ENCODE results near the gene PRKCSH. TPM values are rescaled to one million over a fixed set of nuclear protein-coding genes. Genes with fewer than 3 reads are reported as not detected.
"Not testable (repeated sequence)": the region's sequence is repeated elsewhere in the genome, so short reads cannot be mapped to it uniquely, and the experiment has no call there.

The PRKCSH gene
- total RNA-seq, 1 donor from 2014 or later: 120 TPM

- H3K4me1 ChIP-seq: no peaks in the 10 kb centered on the region
- DNase-seq: no peak
- intact Hi-C loops (cut with micrococcal nuclease): no loop called here
- no peak overlapping the region for H3K27ac ChIP-seq (replicated peaks)
- H3K9me3 ChIP-seq (replicated peaks): no peaks in the 10 kb centered on the region
- TF ChIP-seq CTCF (IDR thresholded peaks at IDR 0.05; ENCODE audit: borderline replicate concordance): no peak
- H3K36me3 ChIP-seq: no peaks in the 10 kb centered on the region
- no peak overlapping the region for H3K4me3 ChIP-seq
- peaks cover 52% of the 10 kb centered on the region for H3K27me3 ChIP-seq (ENCODE audit: low read depth)
Observed at GRCh38 chr19:11461453-11461852, 26.0 kb downstream of the PRKCSH start.

- Histone ChIP-seq H3K36me3 (no peaks in the 10 kb centered on the region), H3K4me3 (no peak overlapping the region), H3K27me3 (ENCODE audit: low read depth) (peaks cover 32% of the 10 kb centered on the region), H3K4me1 (no peaks in the 10 kb centered on the region), H3K9me3 (replicated peaks) (no peaks in the 10 kb centered on the region), H3K27ac (replicated peaks) (no peak overlapping the region)
- intact Hi-C loops (cut with micrococcal nuclease): no loop called here
- no peak for TF ChIP-seq CTCF (IDR thresholded peaks at IDR 0.05; ENCODE audit: borderline replicate concordance)
- DNase-seq: no peak
Observed at GRCh38 chr19:11463391-11463790, 28.0 kb downstream of the PRKCSH start.

GRCh38 chr19:11464333-11465265 lies 29.2 kb downstream of the PRKCSH start:
- Histone ChIP-seq H3K36me3 (no peaks in the 10 kb centered on the region), H3K4me1 (no peaks in the 10 kb centered on the region), H3K9me3 (replicated peaks) (no peaks in the 10 kb centered on the region), H3K27me3 (ENCODE audit: low read depth) (peaks cover 26% of the 10 kb centered on the region), H3K4me3 (no peak overlapping the region), H3K27ac (replicated peaks) (no peak overlapping the region)
- intact Hi-C loops (cut with micrococcal nuclease): no loop called here
- no peak for TF ChIP-seq CTCF (IDR thresholded peaks at IDR 0.05; ENCODE audit: borderline replicate concordance)
- DNase-seq: no peak

DNA sequence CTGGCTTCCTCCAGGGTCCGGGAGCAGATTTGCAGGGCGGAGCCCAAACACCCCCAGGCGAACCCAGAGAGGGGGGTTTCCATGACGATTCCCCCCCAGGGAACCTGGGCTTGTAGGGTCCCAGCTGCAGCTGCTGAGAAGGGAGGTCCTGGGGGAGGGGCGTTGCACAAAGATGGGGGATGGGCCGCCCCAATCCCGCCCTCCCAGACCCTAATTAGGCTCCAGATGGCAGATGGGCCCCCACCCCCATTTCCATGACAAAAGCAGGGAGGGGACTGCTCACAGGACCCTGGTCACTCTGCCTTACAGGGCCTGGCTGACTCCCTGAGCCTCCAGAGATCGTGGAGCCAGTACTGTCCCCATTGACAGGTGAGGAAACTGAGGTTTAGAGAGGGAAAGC lies 30.2 kb downstream of the PRKCSH start:
- Histone ChIP-seq H3K4me1 (no peaks in the 10 kb centered on the region), H3K27me3 (ENCODE audit: low read depth) (peaks cover 16% of the 10 kb centered on the region), H3K4me3 (no peak overlapping the region), H3K9me3 (replicated peaks) (no peaks in the 10 kb centered on the region), H3K36me3 (no peaks in the 10 kb centered on the region), H3K27ac (replicated peaks) (no peak overlapping the region)
- intact Hi-C loops (cut with micrococcal nuclease): no loop called here
- TF ChIP-seq CTCF (IDR thresholded peaks at IDR 0.05; ENCODE audit: borderline replicate concordance): no peak
- no peak for DNase-seq

DNA sequence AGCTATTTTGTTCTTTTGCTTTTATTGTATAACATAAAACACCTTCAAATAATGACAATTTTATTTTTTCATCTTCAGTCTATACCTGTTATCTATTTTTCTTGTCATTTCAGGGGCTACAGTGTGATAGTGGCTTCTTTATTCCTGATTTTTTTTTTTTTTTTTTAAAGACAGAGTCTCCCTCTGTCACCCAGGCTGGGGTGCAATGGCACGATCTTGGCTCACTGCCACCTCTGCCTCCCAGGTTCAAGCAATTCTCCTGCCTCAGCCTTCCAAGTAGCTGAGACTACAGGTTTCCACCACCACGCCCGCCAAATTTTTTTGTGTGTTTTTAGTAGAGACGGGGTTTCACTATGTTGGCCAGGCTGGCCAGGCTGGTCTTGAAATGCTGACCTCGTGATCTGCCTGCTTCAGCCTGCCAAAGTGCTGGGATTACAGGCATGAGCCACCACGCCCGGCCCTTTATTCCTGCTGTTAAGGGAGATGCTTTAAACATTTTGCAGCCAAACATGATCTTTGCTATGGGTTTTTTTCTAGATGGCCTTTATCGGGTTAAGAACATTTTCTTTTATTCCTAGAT lies 32.9 kb downstream of the PRKCSH start:
- H3K9me3 ChIP-seq (replicated peaks); intact Hi-C loops (cut with micrococcal nuclease); H3K27ac ChIP-seq (replicated peaks); H3K36me3 ChIP-seq; DNase-seq; H3K4me3 ChIP-seq; H3K4me1 ChIP-seq: not testable (repeated sequence)
- H3K27me3 ChIP-seq (ENCODE audit: low read depth): peaks cover 28% of the 10 kb centered on the region

GRCh38 chr19:11473725-11474124 lies 38.3 kb downstream of the PRKCSH start:
- TF ChIP-seq CTCF (IDR thresholded peaks at IDR 0.05; ENCODE audit: borderline replicate concordance): no peak
- no peak overlapping the region for H3K27ac ChIP-seq (replicated peaks)
- H3K4me3 ChIP-seq: no peak overlapping the region
- peaks cover 26% of the 10 kb centered on the region for H3K27me3 ChIP-seq (ENCODE audit: low read depth)
- DNase-seq: no peak
- intact Hi-C loops (cut with micrococcal nuclease): no loop called here
- H3K9me3 ChIP-seq (replicated peaks): no peaks in the 10 kb centered on the region
- no peaks in the 10 kb centered on the region for H3K36me3 ChIP-seq
- peaks cover under 1% of the 10 kb centered on the region for H3K4me1 ChIP-seq

DNA sequence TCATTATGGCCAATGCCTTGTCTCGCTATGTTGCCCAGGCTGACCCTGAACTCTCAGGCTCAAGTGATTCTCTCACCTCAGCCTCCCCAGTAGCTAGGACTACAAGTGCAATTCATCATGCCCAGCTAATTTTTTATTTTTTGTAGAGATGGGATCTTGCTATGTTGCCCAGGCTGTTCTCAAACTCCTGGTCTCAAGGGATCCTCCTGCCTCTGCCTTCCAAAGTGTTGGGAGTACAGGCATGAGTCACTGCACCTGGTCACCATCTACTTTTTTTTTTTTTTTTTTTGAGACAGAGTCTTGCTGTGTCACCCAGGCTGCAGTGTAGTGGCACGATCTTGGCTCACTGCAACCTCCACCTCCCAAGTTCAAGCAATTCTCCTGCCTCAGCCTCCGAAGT lies 39.9 kb downstream of the PRKCSH start:
- Histone ChIP-seq H3K27me3 (ENCODE audit: low read depth) (peaks cover 36% of the 10 kb centered on the region), H3K4me1 (peaks cover 17% of the 10 kb centered on the region)
- intact Hi-C loops (cut with micrococcal nuclease); DNase-seq; H3K27ac ChIP-seq (replicated peaks); H3K9me3 ChIP-seq (replicated peaks); H3K36me3 ChIP-seq; H3K4me3 ChIP-seq: not testable (repeated sequence)

All from left ventricle myocardium inferior (tissue), 1 donor.